ENCODE data around the gene MPC1L. TPM values are rescaled to one million over a fixed set of nuclear protein-coding genes. Genes with fewer than 3 reads are reported as not detected.
"Not testable (repeated sequence)": the region's sequence is repeated elsewhere in the genome, so short reads cannot be mapped to it uniquely, and the experiment has no call there.

Gene MPC1L
- total and polyA plus RNA-seq, 8 donors, result not detected

GRCh38 chrX:40579141-40579540 lies 44.1 kb upstream of the MPC1L start:
- TF ChIP-seq CTCF (IDR thresholded peaks at IDR 0.05), result no peak
- DNase-seq (no peak), ATAC-seq (no peak)
- peaks cover 0 to 13% of the 10 kb centered on the region in 2 donors for H3K27me3 ChIP-seq
- peak overlapping the region; percentile 24 to 93 for H3K27ac ChIP-seq
- intact Hi-C loops (cut with DNase I), result no loop called here
- H3K4me1 ChIP-seq, result peaks cover 0 to 24% of the 10 kb centered on the region in 2 donors
- no peaks in the 10 kb centered on the region for H3K36me3 ChIP-seq
- H3K4me3 ChIP-seq, result no peak overlapping the region
- H3K9me3 ChIP-seq, result no peaks in the 10 kb centered on the region

GRCh38 chrX:40579900-40580536 lies 43.2 kb upstream of the MPC1L start:
- peak; percentile 66 for ATAC-seq
- Histone ChIP-seq H3K4me1 (peaks cover 0 to 24% of the 10 kb centered on the region in 2 donors), H3K27ac (peak overlapping the region; percentile 58 to 93), H3K9me3 (no peaks in the 10 kb centered on the region), H3K36me3 (no peaks in the 10 kb centered on the region), H3K4me3 (peak overlapping the region; percentile 51 to 64), H3K27me3 (peaks cover 0 to 13% of the 10 kb centered on the region in 2 donors)
- intact Hi-C loops (cut with DNase I), result no loop called here
- no peak for DNase-seq
- no peak for TF ChIP-seq CTCF (IDR thresholded peaks at IDR 0.05)

GRCh38 chrX:40580537-40581335 lies 42.5 kb upstream of the MPC1L start, which contains the start of gene ATP6AP2:
Gene ATP6AP2, plus strand, starts transcription at chrX:40580970. Its CDS starts 96 bp downstream, at chrX:40581066.
- no peak for TF ChIP-seq CTCF (IDR thresholded peaks at IDR 0.05)
- no peaks in the 10 kb centered on the region for H3K9me3 ChIP-seq
- intact Hi-C loops (cut with DNase I), result no loop called here

GRCh38 chrX:40581336-40581920 lies 41.8 kb upstream of the MPC1L start:
- H3K36me3 ChIP-seq, result no peaks in the 10 kb centered on the region
- peak overlapping the region; percentile 81 to 93 for H3K27ac ChIP-seq
- DNase-seq (peak in 1 of 4 donors; percentile 7), ATAC-seq (no peak)
- H3K4me3 ChIP-seq, result peak overlapping the region; percentile 51 to 64
- peaks cover 0 to 24% of the 10 kb centered on the region in 2 donors for H3K4me1 ChIP-seq
- TF ChIP-seq CTCF (IDR thresholded peaks at IDR 0.05), result no peak
- no peaks in the 10 kb centered on the region for H3K9me3 ChIP-seq
- intact Hi-C loops (cut with DNase I), result no loop called here
- peaks cover 0 to 13% of the 10 kb centered on the region in 2 donors for H3K27me3 ChIP-seq

More at GRCh38 chrX:40580537-40581335, 42.5 kb upstream of the MPC1L start, which contains the start of gene ATP6AP2:
- DNase-seq (peak; percentile 87 to 95 (median 94)), ATAC-seq (peak; percentile 98)
- H3K4me1 ChIP-seq, result peaks cover 0 to 24% of the 10 kb centered on the region in 2 donors
- no peaks in the 10 kb centered on the region for H3K36me3 ChIP-seq
- H3K27ac ChIP-seq, result peak within 1 kb of the TSS; percentile 81 to 93
- H3K27me3 ChIP-seq, result peaks cover 0 to 13% of the 10 kb centered on the region in 2 donors
- peak within 1 kb of the TSS; percentile 51 to 64 for H3K4me3 ChIP-seq

GRCh38 chrX:40582178-40582577 lies 41.0 kb upstream of the MPC1L start:
- Histone ChIP-seq H3K4me3 (peak overlapping the region in 1 of 2 donors; percentile 64), H3K27me3 (peaks cover 0 to 13% of the 10 kb centered on the region in 2 donors), H3K4me1 (peaks cover 0 to 24% of the 10 kb centered on the region in 2 donors)
- intact Hi-C loops (cut with DNase I); H3K36me3 ChIP-seq; H3K27ac ChIP-seq; H3K9me3 ChIP-seq; ATAC-seq; DNase-seq: not testable (repeated sequence)
